Type B pancreatic cell (in vitro differentiated cells): ENCODE measurements around the gene RPL7A. TPM values are rescaled to one million over a fixed set of nuclear protein-coding genes. Genes with fewer than 3 reads are reported as not detected.

Experiments
- DNase-seq: peaks from one replicate; pipeline ENCODE4 v3.0.0; 2021; ENCODE audit warnings: mixed read lengths; ENCODE audit not compliant: unreplicated experiment; ENCODE audit errors: extremely low spot score
- H3K27ac Mint-ChIP-seq: 2 replicates; pipeline ENCODE4 v1.8.0; 2021; ENCODE audit warnings: mild to moderate bottlenecking, mixed read lengths
- H3K27me3 Mint-ChIP-seq: 2 replicates; pipeline ENCODE4 v1.8.0; 2021; ENCODE audit warnings: mixed read lengths
- H3K36me3 Mint-ChIP-seq: 2 replicates; pipeline ENCODE4 v1.8.0; 2021; ENCODE audit warnings: mixed read lengths
- H3K4me1 Mint-ChIP-seq: one replicate; pipeline ENCODE4 v1.8.0; 2021; ENCODE audit warnings: mixed read lengths; ENCODE audit not compliant: unreplicated experiment
- H3K4me3 Mint-ChIP-seq: 2 replicates; pipeline ENCODE4 v1.8.0; 2021; ENCODE audit warnings: mild to moderate bottlenecking, mixed read lengths
- H3K9me3 Mint-ChIP-seq: 2 replicates; pipeline ENCODE4 v1.8.0; 2021; ENCODE audit warnings: mixed read lengths
- total RNA-seq: library from RNA; stranded (reverse); gene quantifications from 2 replicates; pipeline ENCODE4 v1.2.1, GENCODE V29; 2021; ENCODE audit warnings: low replicate concordance
- TF ChIP-seq, protein P1 (sequence below): fragments of 200-600 bp; sonication (generic); conservative IDR thresholded peaks from 2 replicates; pipeline ENCODE4 v1.5.0; 2021; ENCODE audit warnings: antibody characterized with exemption, mild to moderate bottlenecking

Gene RPL7A
- total RNA-seq, 1 donor from 2014 or later, result 2,715 TPM

DNA sequence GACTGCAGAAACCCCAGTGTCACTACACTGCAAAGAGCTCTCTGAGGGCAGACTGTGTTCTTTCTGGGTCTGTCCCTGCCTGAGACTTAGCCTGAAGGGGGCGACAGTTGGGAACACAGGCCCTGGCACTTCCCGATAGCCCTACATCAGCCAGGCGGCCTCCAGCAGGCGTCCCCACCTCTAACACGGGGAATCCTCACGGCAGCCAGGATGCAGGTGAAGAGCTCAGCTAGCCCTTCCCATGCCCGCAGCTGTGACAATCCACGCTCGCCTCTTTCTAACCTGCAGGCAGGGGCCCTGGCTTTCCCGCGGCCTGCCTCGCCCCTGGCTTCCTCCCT is 6.0 kb upstream of the RPL7A start:
- H3K4me3 Mint-ChIP-seq, result no peak overlapping the region
- peaks cover 8% of the 10 kb centered on the region for H3K36me3 Mint-ChIP-seq
- H3K27ac Mint-ChIP-seq, result no peak overlapping the region
- TF ChIP-seq, protein P1, sequence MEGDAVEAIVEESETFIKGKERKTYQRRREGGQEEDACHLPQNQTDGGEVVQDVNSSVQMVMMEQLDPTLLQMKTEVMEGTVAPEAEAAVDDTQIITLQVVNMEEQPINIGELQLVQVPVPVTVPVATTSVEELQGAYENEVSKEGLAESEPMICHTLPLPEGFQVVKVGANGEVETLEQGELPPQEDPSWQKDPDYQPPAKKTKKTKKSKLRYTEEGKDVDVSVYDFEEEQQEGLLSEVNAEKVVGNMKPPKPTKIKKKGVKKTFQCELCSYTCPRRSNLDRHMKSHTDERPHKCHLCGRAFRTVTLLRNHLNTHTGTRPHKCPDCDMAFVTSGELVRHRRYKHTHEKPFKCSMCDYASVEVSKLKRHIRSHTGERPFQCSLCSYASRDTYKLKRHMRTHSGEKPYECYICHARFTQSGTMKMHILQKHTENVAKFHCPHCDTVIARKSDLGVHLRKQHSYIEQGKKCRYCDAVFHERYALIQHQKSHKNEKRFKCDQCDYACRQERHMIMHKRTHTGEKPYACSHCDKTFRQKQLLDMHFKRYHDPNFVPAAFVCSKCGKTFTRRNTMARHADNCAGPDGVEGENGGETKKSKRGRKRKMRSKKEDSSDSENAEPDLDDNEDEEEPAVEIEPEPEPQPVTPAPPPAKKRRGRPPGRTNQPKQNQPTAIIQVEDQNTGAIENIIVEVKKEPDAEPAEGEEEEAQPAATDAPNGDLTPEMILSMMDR, result peak; percentile 30
- no peaks in the 10 kb centered on the region for H3K27me3 Mint-ChIP-seq
- peaks cover 9% of the 10 kb centered on the region for H3K4me1 Mint-ChIP-seq
- no peaks in the 10 kb centered on the region for H3K9me3 Mint-ChIP-seq
- no peak for DNase-seq

DNA sequence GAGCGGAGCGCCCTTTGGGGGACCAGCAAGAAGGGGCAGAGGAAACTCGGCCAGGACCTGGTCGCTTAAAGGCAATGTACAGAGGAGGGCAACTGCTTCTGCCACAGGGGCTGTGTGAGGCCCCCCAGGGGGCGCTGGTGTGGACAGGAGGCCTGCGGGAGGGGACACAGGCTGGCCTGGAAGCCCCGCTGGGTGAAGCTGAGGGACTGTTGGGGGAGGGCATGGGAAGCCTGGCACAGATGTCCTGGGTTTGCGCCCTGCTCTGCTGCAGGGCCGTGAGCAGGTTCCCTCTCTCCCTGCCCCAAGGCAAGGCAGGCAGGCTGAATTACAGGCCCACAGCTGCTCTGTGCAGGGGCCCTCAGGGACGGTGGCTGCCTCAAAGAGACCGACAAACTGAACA is 5.4 kb upstream of the RPL7A start:
- Mint-ChIP-seq H3K36me3 (peaks cover 9% of the 10 kb centered on the region), H3K4me1 (peaks cover 11% of the 10 kb centered on the region), H3K4me3 (no peak overlapping the region), H3K27ac (no peak overlapping the region), H3K9me3 (no peaks in the 10 kb centered on the region), H3K27me3 (no peaks in the 10 kb centered on the region)
- TF ChIP-seq, protein P1, result no peak
- DNase-seq, result no peak

DNA sequence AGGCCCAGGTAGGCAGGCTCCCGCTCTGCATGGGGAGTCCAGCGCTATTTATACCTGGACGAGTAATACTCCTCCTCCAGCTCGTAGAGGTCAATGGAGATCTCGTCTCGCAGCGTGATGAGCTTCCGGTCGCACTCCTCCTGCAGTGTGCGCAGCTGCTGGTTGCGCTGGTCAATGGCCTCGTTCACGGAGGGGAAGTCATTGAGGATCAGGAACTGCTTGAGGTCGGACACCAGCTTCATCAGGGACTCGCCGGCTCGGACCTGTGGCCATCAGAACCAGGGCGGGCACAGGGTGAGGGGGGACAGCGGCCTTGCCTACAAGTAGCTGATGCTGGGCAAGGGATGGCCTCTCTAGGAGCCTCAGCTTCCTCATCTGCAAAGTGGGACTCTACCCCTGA is 3.9 kb upstream of the RPL7A start:
- TF ChIP-seq, protein P1, result no peak
- no peak overlapping the region for H3K27ac Mint-ChIP-seq
- DNase-seq, result no peak
- H3K9me3 Mint-ChIP-seq, result no peaks in the 10 kb centered on the region
- H3K4me1 Mint-ChIP-seq, result peaks cover 15% of the 10 kb centered on the region
- H3K36me3 Mint-ChIP-seq, result peaks cover 16% of the 10 kb centered on the region
- no peak overlapping the region for H3K4me3 Mint-ChIP-seq
- no peaks in the 10 kb centered on the region for H3K27me3 Mint-ChIP-seq

DNA sequence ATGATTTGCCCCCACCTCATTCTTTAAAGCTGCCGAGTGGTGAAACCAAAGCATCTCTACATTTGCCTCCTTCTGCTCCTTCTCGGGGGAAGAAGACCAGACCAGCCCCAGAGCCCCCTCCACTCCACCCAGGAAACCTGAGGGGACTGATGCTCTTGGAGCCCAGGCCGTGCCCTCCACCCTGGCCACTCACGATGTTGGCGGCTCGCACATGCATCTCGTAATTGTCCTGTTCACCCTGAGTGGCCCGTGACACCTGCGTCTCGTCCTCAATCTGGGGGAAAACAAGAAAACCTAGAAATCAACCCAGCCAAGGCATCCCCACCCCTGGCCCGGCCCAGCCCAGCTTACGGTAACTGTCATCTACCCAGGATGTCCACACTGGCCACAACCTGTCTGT is 3.0 kb upstream of the RPL7A start:
- H3K9me3 Mint-ChIP-seq, result no peaks in the 10 kb centered on the region
- no peaks in the 10 kb centered on the region for H3K27me3 Mint-ChIP-seq
- H3K4me1 Mint-ChIP-seq, result peaks cover 22% of the 10 kb centered on the region
- DNase-seq, result no peak
- TF ChIP-seq, protein P1, result no peak
- no peak overlapping the region for H3K27ac Mint-ChIP-seq
- H3K36me3 Mint-ChIP-seq, result peaks cover 23% of the 10 kb centered on the region
- no peak overlapping the region for H3K4me3 Mint-ChIP-seq

DNA sequence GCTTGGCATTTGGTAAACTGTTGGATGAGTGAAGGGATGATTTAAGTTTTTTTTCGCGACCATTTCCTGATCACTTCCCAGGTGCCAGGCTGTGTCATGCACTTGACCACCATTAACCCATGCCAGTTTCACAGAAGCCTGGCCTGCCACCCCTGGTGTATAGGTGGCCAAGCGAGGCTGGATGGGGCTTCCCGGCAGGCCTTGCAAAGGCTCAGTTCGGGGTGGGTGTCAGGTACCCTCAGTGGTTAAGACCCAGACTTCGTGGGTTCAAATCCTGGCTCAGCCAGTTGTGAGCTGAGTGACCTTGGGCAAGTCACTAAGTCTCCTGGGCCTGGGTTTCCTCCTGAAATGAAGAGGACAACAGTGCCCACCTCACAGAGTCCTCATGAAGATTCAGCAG is 2.4 kb upstream of the RPL7A start:
- DNase-seq, result no peak
- no peaks in the 10 kb centered on the region for H3K27me3 Mint-ChIP-seq

More for the DNA sequence above, 2.4 kb upstream of the RPL7A start:
- TF ChIP-seq, protein P1, result no peak
- Mint-ChIP-seq H3K4me3 (no peak overlapping the region), H3K4me1 (peaks cover 22% of the 10 kb centered on the region), H3K27ac (no peak overlapping the region), H3K9me3 (no peaks in the 10 kb centered on the region), H3K36me3 (peaks cover 28% of the 10 kb centered on the region)
